ENCODE data around the gene DPP10.

- no peak for TF ChIP-seq ZNF248 (tag by site-specific recombination; IDR thresholded peaks at IDR 0.05)
- no peak for TF ChIP-seq REPIN1 (tag by site-specific recombination; IDR thresholded peaks at IDR 0.05; ENCODE audit: low read depth)
- no peak for TF ChIP-seq ZNF148 (tag by site-specific recombination; IDR thresholded peaks at IDR 0.05; ENCODE audit: borderline replicate concordance)
- no peak for TF ChIP-seq ZSCAN18 (tag by site-specific recombination; IDR thresholded peaks at IDR 0.05)
- TF ChIP-seq ZNF544 (tag by site-specific recombination; IDR thresholded peaks at IDR 0.05) = no peak
- TF ChIP-seq ZNF274 (IDR thresholded peaks at IDR 0.05; ENCODE audit: low read length) = no peak
- no peak for TF ChIP-seq ZNF274 (tag by site-specific recombination; IDR thresholded peaks at IDR 0.05; ENCODE audit: borderline replicate concordance)
- TF ChIP-seq SP2 (tag by site-specific recombination; IDR thresholded peaks at IDR 0.05) = no peak
- no peak for TF ChIP-seq ZNF398 (tag by site-specific recombination; IDR thresholded peaks at IDR 0.05)
- no peak for TF ChIP-seq CTCF (tag by site-specific recombination; IDR thresholded peaks at IDR 0.05)
Observed at GRCh38 chr2:115160531-115161080, 718.2 kb downstream of the DPP10 start.
